Measurements from ENCODE around the gene BAMBI. TPM values are rescaled to one million over a fixed set of nuclear protein-coding genes. Genes with fewer than 3 reads are reported as not detected.

Gene BAMBI
- total RNA-seq, 1 experiment from 2014 or later = 6.2 TPM

DNA sequence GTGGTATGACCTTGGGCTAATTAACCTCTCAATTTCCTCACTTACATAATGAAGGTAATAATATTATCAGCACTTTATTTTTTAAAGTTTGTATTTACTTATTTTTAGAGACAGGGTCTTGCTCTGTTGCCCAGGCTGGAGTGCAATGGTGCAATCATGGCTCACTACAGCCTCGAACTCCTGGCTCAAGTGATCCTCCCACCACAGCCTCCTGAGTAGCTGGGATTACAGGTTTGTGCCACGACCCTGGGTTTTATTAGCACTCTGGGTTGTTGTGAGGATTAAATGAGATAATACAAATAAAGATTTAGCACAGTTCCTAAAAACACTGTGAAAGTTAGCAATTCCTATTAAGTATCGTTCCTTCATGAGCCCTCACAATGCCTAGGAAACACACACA, 14.7 kb downstream of the BAMBI start:
- no peak overlapping the region for H3K27ac ChIP-seq (ENCODE audit: low read depth, low read length)
- RAD21 ChIA-PET (ENCODE audit: low non-redundant PET in 1 of 2, low total read pairs in 2 of 2, uncharacterized antibody in 2 of 2, unreplicated experiment in 2 of 2) = no interaction called here
- no peak overlapping the region for H3K4me3 ChIP-seq (replicated peaks in 1 of 2; ENCODE audit: low read depth in 1 of 2, low read length in 2 of 2)
- H3K79me2 ChIP-seq (ENCODE audit: insufficient read depth, low read length) = no peaks in the 10 kb centered on the region
- no peak overlapping the region for H3K4me2 ChIP-seq (ENCODE audit: low read length)
- no peaks in the 10 kb centered on the region for H3K9me2 ChIP-seq (ENCODE audit: insufficient read depth)
- H3K4me1 ChIP-seq (ENCODE audit: control insufficient read depth in 1 of 2, insufficient read depth in 2 of 2, low read length in 2 of 2) = no peaks in the 10 kb centered on the region
- no peak overlapping the region for H3K9ac ChIP-seq (ENCODE audit: low read length)
- intact Hi-C loops (cut with micrococcal nuclease) = no loop called here
- CTCF ChIA-PET = no interaction called here
- H2AFZ ChIP-seq (ENCODE audit: low read depth, low read length, poor library complexity, severe bottlenecking) = no peak overlapping the region
- POLR2A ChIA-PET = no interaction called here
- H3K9me3 ChIP-seq (ENCODE audit: control insufficient read depth in 1 of 2, insufficient read depth in 1 of 2, low read depth in 1 of 2, low read length in 2 of 2) = no peaks in the 10 kb centered on the region
- no peak for TF ChIP-seq SIN3A (IDR thresholded peaks at IDR 0.05; ENCODE audit: low read depth)
- TF ChIP-seq, protein P1, sequence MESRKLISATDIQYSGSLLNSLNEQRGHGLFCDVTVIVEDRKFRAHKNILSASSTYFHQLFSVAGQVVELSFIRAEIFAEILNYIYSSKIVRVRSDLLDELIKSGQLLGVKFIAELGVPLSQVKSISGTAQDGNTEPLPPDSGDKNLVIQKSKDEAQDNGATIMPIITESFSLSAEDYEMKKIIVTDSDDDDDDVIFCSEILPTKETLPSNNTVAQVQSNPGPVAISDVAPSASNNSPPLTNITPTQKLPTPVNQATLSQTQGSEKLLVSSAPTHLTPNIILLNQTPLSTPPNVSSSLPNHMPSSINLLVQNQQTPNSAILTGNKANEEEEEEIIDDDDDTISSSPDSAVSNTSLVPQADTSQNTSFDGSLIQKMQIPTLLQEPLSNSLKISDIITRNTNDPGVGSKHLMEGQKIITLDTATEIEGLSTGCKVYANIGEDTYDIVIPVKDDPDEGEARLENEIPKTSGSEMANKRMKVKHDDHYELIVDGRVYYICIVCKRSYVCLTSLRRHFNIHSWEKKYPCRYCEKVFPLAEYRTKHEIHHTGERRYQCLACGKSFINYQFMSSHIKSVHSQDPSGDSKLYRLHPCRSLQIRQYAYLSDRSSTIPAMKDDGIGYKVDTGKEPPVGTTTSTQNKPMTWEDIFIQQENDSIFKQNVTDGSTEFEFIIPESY (IDR thresholded peaks at IDR 0.05; ENCODE audit: extremely low read depth, insufficient replicate concordance, low read length) = no peak
- TF ChIP-seq YY1 (IDR thresholded peaks at IDR 0.05; ENCODE audit: extremely low read depth, insufficient replicate concordance, low read depth, low read length) = no peak
- no peak for TF ChIP-seq CEBPB (IDR thresholded peaks at IDR 0.05; ENCODE audit: low read depth)
- no peak for TF ChIP-seq CBX3 (IDR thresholded peaks at IDR 0.05; ENCODE audit: low read depth)
- TF ChIP-seq POLR2A (IDR thresholded peaks at IDR 0.05; ENCODE audit: borderline replicate concordance, extremely low read depth, insufficient read depth, insufficient read length) = no peak
- TF ChIP-seq, protein P2, sequence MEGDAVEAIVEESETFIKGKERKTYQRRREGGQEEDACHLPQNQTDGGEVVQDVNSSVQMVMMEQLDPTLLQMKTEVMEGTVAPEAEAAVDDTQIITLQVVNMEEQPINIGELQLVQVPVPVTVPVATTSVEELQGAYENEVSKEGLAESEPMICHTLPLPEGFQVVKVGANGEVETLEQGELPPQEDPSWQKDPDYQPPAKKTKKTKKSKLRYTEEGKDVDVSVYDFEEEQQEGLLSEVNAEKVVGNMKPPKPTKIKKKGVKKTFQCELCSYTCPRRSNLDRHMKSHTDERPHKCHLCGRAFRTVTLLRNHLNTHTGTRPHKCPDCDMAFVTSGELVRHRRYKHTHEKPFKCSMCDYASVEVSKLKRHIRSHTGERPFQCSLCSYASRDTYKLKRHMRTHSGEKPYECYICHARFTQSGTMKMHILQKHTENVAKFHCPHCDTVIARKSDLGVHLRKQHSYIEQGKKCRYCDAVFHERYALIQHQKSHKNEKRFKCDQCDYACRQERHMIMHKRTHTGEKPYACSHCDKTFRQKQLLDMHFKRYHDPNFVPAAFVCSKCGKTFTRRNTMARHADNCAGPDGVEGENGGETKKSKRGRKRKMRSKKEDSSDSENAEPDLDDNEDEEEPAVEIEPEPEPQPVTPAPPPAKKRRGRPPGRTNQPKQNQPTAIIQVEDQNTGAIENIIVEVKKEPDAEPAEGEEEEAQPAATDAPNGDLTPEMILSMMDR (IDR thresholded peaks at IDR 0.05 in 2 of 3, conservative IDR thresholded peaks at IDR 0.05 in 1 of 3; ENCODE audit: borderline replicate concordance in 1 of 3, insufficient read depth in 1 of 3, low read depth in 2 of 3, low read length in 2 of 3) = no peak
- no peak for TF ChIP-seq TCF7L2 (IDR thresholded peaks at IDR 0.05; ENCODE audit: borderline replicate concordance, extremely low read depth, insufficient read depth, insufficient read length)
- TF ChIP-seq RAD21 (IDR thresholded peaks at IDR 0.05; ENCODE audit: low read depth) = no peak
- TF ChIP-seq, protein P3, sequence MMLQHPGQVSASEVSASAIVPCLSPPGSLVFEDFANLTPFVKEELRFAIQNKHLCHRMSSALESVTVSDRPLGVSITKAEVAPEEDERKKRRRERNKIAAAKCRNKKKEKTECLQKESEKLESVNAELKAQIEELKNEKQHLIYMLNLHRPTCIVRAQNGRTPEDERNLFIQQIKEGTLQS (IDR thresholded peaks at IDR 0.05) = no peak
- no peak for TF ChIP-seq SRF (IDR thresholded peaks at IDR 0.05; ENCODE audit: low read depth)
- no peak for TF ChIP-seq EGR1 (IDR thresholded peaks at IDR 0.05; ENCODE audit: low read depth)
- no peak for TF ChIP-seq JUND (IDR thresholded peaks at IDR 0.05)
- no peak for TF ChIP-seq ZFX (IDR thresholded peaks at IDR 0.05)
- no peak for TF ChIP-seq SP1 (IDR thresholded peaks at IDR 0.05; ENCODE audit: low read depth)
- TF ChIP-seq ELF1 (IDR thresholded peaks at IDR 0.05; ENCODE audit: borderline replicate concordance, low read depth) = no peak
- TF ChIP-seq EZH2phosphoT487 (IDR thresholded peaks at IDR 0.05; ENCODE audit: borderline replicate concordance) = no peak
- no peak for TF ChIP-seq EZH2 (IDR thresholded peaks at IDR 0.05)
- TF ChIP-seq ZNF274 (IDR thresholded peaks at IDR 0.05; ENCODE audit: low read depth, low read length) = no peak
- TF ChIP-seq FOSL1 (IDR thresholded peaks at IDR 0.05; ENCODE audit: low read depth) = no peak
- no peaks in the 10 kb centered on the region for H3K36me3 ChIP-seq (ENCODE audit: control insufficient read depth in 1 of 2, insufficient read depth in 2 of 2, low read length in 2 of 2)
- no TSS peak for BruUV-seq (replicated peaks)
- H4K20me1 ChIP-seq (ENCODE audit: insufficient read depth) = no peaks in the 10 kb centered on the region
- no peak for DNase-seq (ENCODE audit: low read depth, low spot score)
- no peak for ATAC-seq
- H3K27me3 ChIP-seq (ENCODE audit: insufficient read depth, low read length) = no peaks in the 10 kb centered on the region
